Activated CD8-positive, alpha-beta T cell treated with anti-CD3 and anti-CD28 coated beads for 36 hours (primary cell): Measurements from ENCODE around the gene HAUS7. TPM values are rescaled to one million over a fixed set of nuclear protein-coding genes. Genes with fewer than 3 reads are reported as not detected.
A peak's percentile ranks its signal among the peaks of the same experiment; 100 is the strongest.

Experiments
- ATAC-seq: fragments of 200-7000 bp; cut with Tn5 transposase; one replicate; pipeline ENCODE4 v1.10.0; 2021; ENCODE audit warnings: mild to moderate bottlenecking, moderate library complexity
- CTCF ChIA-PET: fragments of 350-600 bp; sonication (Branson Sonifier 250); formaldehyde crosslinking; loops from one replicate; lab custom pipeline; 2021; ENCODE audit warnings: antibody characterized with exemption; lab: Charles Lee
- POLR2A ChIA-PET: fragments of 350-600 bp; sonication (Branson Sonifier 250); formaldehyde crosslinking; loops from one replicate; lab custom pipeline; 2021; ENCODE audit warnings: antibody characterized with exemption; lab: Charles Lee
- DNase-seq: peaks from one replicate; pipeline ENCODE4 v3.0.0-alpha.2; 2020
- H3K27ac Mint-ChIP-seq: one replicate; pipeline ENCODE4 v1.8.0; 2021; ENCODE audit warnings: mild to moderate bottlenecking, mixed read lengths
- H3K27me3 Mint-ChIP-seq: one replicate; pipeline ENCODE4 v1.8.0; 2021; ENCODE audit warnings: mixed read lengths
- H3K36me3 Mint-ChIP-seq: one replicate; pipeline ENCODE4 v1.8.0; 2021; ENCODE audit warnings: low read depth, mixed read lengths
- H3K4me1 Mint-ChIP-seq: one replicate; pipeline ENCODE4 v1.8.0; 2021; ENCODE audit warnings: low read depth, mixed read lengths
- H3K4me3 Mint-ChIP-seq: one replicate; pipeline ENCODE4 v1.8.0; 2021; ENCODE audit warnings: mild to moderate bottlenecking, moderate library complexity, mixed read lengths
- H3K9me3 Mint-ChIP-seq: one replicate; pipeline ENCODE4 v1.8.0; 2021; ENCODE audit warnings: mixed read lengths
- intact Hi-C: fragments of 100-400 bp; cut with micrococcal nuclease; formaldehyde crosslinking; loops from one replicate; pipeline ENCODE4 v1.10.0; 2022
- total RNA-seq, 2 experiments: library from RNA; stranded (reverse); gene quantifications; one replicate each; pipeline ENCODE4 v1.2.3, GENCODE V29; 2021
- TF ChIP-seq, protein P1 (sequence below): fragments of 200-600 bp; IDR thresholded peaks from one replicate; pipeline ENCODE4 v1.8.0; 2022; ENCODE audit warnings: antibody characterized with exemption, mild to moderate bottlenecking

Gene HAUS7
- total RNA-seq, 2 experiments from 2014 or later, result 47.2 to 58.8 TPM

DNA sequence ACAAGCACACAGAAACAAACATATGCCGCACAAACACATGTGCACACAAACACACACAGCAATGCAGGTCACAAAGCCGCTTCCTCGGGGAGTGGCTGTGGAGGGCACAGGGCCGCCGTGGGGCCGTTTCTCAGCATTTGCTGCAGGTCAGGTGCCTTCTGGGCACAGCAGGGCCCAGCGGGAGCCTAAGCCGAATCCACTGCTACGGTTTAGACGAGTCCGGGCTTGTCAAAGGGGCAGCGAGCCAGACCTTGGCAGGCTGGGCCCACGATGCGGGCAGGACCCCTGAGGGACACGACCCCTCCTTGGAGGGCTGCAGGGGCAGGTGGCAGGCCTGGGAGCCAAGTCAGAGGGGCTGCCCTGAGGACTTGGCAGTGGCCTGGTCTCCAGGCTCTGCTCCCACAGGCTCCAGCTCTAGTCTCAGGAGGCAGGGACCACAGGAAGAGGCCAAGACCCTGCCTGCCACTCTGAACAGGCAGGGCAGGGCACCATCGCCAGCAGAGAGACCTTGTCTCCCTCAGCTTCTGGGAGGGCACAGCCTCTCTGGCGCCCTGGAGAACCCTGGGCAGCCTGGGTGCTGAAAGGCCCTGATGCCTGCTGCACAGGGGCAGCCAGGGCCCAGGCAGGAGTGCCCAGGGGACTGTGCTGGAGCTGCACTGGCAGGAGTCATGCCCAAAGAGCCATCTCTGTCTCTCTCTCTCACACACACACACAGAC lies 41.6 kb upstream of the HAUS7 start:
- ChIA-PET CTCF (no interaction called here), POLR2A (no interaction called here)
- Mint-ChIP-seq H3K9me3 (no peaks in the 10 kb centered on the region), H3K4me1 (no peaks in the 10 kb centered on the region), H3K27ac (no peak overlapping the region), H3K27me3 (peaks cover 7% of the 10 kb centered on the region), H3K4me3 (no peak overlapping the region), H3K36me3 (no peaks in the 10 kb centered on the region)
- no peak for DNase-seq
- TF ChIP-seq, protein P1, sequence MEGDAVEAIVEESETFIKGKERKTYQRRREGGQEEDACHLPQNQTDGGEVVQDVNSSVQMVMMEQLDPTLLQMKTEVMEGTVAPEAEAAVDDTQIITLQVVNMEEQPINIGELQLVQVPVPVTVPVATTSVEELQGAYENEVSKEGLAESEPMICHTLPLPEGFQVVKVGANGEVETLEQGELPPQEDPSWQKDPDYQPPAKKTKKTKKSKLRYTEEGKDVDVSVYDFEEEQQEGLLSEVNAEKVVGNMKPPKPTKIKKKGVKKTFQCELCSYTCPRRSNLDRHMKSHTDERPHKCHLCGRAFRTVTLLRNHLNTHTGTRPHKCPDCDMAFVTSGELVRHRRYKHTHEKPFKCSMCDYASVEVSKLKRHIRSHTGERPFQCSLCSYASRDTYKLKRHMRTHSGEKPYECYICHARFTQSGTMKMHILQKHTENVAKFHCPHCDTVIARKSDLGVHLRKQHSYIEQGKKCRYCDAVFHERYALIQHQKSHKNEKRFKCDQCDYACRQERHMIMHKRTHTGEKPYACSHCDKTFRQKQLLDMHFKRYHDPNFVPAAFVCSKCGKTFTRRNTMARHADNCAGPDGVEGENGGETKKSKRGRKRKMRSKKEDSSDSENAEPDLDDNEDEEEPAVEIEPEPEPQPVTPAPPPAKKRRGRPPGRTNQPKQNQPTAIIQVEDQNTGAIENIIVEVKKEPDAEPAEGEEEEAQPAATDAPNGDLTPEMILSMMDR, result no peak
- intact Hi-C loops, result no loop called here
- no peak for ATAC-seq

DNA sequence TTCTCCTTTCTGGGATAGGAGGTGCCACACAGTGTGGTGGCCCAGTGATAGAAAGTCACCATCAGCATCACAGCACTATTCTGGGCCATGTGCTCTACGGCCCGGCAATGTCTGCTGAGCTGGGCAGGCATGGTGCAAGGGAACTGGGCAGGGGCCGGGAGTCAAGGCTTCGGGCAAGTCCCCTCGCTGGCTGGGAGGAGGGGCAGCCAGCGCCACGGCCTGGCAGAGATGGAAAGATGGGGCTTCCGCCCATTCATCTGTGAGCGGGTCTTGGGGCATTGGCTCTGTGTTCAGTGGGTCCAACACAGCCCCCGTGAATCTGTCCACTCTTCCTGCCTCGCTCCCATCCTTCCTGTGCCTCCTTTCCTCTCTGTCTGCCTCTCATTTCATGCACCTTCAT lies 40.0 kb upstream of the HAUS7 start:
- intact Hi-C loops, result no loop called here
- no peak overlapping the region for H3K27ac Mint-ChIP-seq
- H3K4me3 Mint-ChIP-seq, result no peak overlapping the region
- H3K4me1 Mint-ChIP-seq, result no peaks in the 10 kb centered on the region
- no peaks in the 10 kb centered on the region for H3K9me3 Mint-ChIP-seq
- ChIA-PET CTCF (interaction anchor here (1.0 kb wide), 1 partner anchor 39 kb away, joined by 6 read pairs; the partner anchor contains the start of gene HAUS7), POLR2A (no interaction called here)
- TF ChIP-seq, protein P1, result no peak
- no peaks in the 10 kb centered on the region for H3K27me3 Mint-ChIP-seq
- ATAC-seq (no peak), DNase-seq (no peak)
- no peaks in the 10 kb centered on the region for H3K36me3 Mint-ChIP-seq

DNA sequence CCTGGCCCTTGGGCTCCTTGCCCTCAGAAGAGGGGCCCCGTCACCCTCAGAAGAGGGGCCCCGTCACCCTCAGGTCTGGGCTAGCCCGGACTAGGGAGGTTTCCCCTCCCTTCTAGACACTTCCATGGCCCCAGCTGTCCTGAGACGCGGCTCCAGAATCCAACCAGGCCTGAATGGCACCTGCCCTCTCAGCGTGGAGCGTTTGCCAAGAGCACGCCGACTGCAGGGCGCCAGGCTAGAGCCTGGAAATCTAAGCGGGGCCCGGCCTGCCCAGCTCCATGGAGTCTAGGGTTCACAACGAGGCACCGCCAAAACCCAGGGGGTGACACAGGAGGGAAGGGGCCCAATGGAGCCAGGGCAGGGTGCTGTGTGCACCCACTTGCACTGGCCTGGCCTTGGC lies 39.2 kb upstream of the HAUS7 start:
- intact Hi-C loops, result loop anchor here (5.0 kb wide), 1 partner anchor 37 kb away; the partner anchor contains the start of gene HAUS7
- Mint-ChIP-seq H3K4me1 (no peaks in the 10 kb centered on the region), H3K4me3 (no peak overlapping the region), H3K27ac (no peak overlapping the region), H3K36me3 (no peaks in the 10 kb centered on the region), H3K9me3 (no peaks in the 10 kb centered on the region), H3K27me3 (no peaks in the 10 kb centered on the region)
- DNase-seq (no peak), ATAC-seq (no peak)
- TF ChIP-seq, protein P1, result no peak
- CTCF ChIA-PET, result interaction anchor here (1.0 to 1.3 kb wide), 2 partner anchors 12 to 39 kb away, joined by 3 to 6 read pairs; partner anchors contain the start of gene HAUS7
- POLR2A ChIA-PET, result no interaction called here

DNA sequence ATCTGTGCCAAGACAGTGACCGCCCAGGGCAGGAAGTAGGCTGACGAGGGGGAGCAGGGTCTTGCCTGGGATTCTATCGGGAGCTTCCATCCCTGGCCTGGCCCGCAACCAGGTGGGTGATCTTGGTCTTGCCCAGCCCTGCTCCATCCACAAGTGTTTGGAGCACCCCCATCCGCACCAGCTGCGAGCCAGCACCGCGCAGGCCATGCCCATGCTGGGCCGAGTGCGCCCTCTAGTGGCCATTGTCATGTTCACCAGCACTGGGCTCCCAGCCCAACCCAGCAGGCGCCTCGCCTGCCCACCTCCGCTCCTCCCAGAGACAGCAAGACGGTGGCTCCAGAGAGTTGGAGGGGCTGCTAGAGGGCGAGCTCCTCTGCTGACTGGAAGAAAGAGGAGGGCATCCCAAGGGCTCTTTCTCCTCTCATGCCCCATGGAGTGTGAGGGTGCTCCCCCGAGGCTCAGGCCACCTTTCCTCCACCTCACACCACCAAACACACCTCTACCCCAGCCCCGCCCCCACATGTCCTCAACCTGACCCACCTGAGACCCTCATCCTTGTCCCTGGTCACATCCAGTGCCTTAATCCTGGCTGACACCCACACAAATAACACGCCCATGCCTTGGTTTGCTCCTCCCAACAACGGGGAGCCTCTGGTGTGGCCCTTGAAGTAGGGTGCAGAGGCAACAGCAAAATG lies 37.3 kb upstream of the HAUS7 start:
- Mint-ChIP-seq H3K9me3 (no peaks in the 10 kb centered on the region), H3K27me3 (no peaks in the 10 kb centered on the region), H3K27ac (no peak overlapping the region), H3K36me3 (no peaks in the 10 kb centered on the region), H3K4me3 (no peak overlapping the region), H3K4me1 (no peaks in the 10 kb centered on the region)
- DNase-seq, result peak; percentile 86
- TF ChIP-seq, protein P1, result peak; percentile 64
- ATAC-seq, result peak; percentile 98
- ChIA-PET POLR2A (interaction anchor here (1.1 kb wide), 1 partner anchor 34 kb away, joined by 3 read pairs; no protein-coding TSS in a partner anchor), CTCF (interaction anchor here (0.7 to 3.8 kb wide), 11 partner anchors 8 to 566 kb away, joined by 3 to 43 read pairs (median 6); partner anchors contain the start of gene HAUS7)
- intact Hi-C loops, result loop anchor here (5.0 kb wide), 1 partner anchor 35 kb away; the partner anchor contains the start of gene HAUS7
